HG02852 (cell line): ENCODE data around the gene ETNK2.

ENCODE experiments used
- ATAC-seq: cut with Tn5 transposase; IDR thresholded peaks from one replicate; pipeline ENCODE4 v1.9.1; 2021; ENCODE audit warnings: mild to moderate bottlenecking, moderate library complexity; ENCODE audit not compliant: unreplicated experiment

ETNK2 gene, protein sequence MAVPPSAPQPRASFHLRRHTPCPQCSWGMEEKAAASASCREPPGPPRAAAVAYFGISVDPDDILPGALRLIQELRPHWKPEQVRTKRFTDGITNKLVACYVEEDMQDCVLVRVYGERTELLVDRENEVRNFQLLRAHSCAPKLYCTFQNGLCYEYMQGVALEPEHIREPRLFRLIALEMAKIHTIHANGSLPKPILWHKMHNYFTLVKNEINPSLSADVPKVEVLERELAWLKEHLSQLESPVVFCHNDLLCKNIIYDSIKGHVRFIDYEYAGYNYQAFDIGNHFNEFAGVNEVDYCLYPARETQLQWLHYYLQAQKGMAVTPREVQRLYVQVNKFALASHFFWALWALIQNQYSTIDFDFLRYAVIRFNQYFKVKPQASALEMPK

DNA sequence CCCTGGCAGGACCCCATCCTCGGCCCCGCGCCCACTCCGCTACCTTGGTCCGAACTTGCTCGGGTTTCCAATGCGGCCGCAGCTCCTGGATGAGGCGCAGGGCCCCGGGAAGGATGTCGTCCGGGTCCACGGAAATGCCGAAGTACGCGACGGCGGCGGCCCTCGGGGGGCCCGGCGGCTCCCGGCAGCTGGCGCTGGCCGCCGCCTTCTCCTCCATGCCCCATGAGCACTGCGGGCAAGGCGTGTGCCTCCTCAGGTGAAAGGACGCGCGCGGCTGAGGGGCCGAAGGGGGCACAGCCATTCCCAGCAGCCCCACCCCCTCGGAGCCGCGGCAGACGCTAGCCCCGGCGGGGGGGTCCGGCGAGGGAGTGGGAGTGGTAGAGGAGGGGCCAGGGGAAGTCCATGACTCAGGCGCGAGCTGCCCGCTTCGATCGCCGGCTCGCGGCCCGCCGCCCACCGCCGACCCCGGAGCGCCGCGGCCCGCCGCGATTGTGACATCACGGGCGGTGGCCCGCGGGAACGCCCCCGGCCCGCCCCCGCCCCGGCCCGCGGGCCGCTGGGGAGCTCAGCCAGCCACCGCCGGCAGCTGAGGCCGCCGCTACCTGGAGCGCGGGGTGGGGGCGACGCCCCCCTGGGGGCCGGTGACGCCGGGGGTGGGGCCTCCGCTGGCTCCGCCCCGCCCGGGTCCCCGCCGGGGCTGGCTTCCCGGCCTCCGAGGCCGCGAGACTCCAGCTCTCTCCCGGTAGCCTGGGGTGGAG is at the start of gene ETNK2:
Gene ETNK2, minus strand, starts transcription at position 493 of the 758 bp plus-strand sequence. Its CDS starts 192 bp downstream, at position 301.
- no peak for ATAC-seq

GRCh38 chr1:204201348-204202040 is 49.6 kb upstream of the ETNK2 start:
- ATAC-seq: no peak

DNA sequence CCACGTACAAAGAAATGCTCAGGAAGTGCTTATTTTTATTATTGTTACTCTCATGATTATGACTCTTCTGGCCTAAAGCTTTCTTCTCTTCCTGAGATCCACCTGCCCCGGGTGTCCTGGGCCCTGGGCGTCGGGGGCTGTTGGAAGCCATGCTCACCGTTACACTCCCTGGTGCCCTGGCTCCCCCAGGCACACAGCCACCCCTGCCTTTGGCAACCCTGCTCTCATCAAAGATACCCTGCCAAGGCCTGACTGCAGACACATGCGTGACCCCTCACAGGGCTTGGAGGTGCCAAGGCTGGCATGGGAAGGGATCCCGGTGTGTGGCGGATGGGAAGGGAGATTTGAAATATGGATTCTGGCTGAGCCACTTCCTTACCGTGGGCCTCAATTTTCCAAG is 47.7 kb upstream of the ETNK2 start:
- ATAC-seq: no peak

GRCh38 chr1:204198348-204199340 is 46.8 kb upstream of the ETNK2 start:
- ATAC-seq: no peak

DNA sequence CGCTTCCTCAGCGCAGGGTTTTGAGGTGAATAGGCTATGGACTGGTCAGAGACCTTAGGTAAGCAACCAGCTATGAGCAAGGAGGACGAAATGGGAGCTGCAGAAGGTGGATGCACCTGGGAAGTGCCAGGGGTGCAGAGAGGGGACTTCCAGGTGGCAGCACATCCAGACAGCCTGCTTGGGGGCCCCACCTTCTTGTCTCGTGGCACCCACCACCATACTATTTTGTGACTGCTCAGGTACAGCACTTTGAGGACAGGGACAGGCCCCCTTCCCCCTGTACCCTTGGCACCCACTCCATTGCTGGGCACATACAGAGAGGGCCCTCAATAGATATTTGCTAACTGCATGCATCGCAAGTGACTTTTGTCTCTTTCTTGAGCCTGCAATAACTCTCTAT is 45.2 kb upstream of the ETNK2 start:
- ATAC-seq: no peak

DNA sequence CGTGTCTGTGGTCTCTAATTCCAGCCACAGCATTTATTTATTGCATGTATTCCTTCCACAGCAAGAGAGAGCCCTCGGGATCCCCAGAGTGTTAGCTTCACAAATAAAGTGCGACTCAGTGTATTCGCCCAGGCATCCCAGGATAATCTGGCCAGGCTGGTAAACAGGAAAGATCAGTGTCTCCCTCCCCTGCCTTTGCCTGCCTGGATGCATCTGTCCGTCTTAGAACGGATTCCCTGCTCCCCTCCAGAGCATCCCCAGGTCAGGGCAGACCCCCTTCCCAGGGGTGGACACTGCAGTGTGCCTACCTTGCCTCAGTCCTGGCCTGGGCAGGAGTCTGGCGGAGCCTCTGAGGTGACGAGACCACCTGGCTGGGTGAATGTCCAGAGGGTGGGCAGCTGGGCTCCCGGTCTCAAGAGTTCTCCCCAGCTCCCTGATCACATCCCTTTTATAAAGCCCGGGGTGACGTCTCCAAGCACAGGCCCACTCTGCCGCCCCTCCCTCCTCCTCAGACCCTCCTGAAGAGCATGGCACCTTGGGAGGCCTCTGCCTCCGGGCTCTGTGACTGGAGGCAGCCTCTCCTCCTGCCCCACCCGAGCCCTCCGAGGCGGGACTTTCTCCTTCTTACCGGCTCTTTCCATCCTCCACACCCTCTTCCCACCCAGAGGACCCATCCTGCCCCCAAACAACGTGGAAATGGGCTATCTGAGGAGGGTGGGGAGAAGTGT is 44.4 kb upstream of the ETNK2 start, which contains the start of gene KISS1:
Gene KISS1, minus strand, starts transcription at position 424 of the 728 bp plus-strand sequence. CDS start 3,615 bp downstream, outside the sequence.
- no peak for ATAC-seq

GRCh38 chr1:204194771-204195170 is 42.9 kb upstream of the ETNK2 start:
- ATAC-seq: no peak

DNA sequence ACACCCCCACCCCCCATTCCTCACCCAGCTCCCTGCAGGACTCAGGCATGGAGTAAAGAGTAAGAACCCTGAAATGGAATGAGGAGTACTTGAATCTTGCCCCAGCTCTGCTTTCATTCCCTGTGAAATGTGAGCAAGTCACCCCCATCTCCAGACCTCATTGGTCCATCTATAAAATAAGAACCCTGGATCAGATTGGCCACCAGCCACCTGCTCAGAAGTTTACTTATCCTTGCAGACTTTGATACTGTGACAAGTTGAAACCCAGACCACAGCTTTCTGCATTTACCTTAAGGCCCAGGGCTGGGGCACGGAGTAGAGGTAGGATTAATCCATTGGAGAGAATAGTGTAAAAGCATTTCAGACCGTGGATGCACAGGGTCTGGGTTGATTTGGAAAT is 42.2 kb upstream of the ETNK2 start:
- ATAC-seq: no peak

DNA sequence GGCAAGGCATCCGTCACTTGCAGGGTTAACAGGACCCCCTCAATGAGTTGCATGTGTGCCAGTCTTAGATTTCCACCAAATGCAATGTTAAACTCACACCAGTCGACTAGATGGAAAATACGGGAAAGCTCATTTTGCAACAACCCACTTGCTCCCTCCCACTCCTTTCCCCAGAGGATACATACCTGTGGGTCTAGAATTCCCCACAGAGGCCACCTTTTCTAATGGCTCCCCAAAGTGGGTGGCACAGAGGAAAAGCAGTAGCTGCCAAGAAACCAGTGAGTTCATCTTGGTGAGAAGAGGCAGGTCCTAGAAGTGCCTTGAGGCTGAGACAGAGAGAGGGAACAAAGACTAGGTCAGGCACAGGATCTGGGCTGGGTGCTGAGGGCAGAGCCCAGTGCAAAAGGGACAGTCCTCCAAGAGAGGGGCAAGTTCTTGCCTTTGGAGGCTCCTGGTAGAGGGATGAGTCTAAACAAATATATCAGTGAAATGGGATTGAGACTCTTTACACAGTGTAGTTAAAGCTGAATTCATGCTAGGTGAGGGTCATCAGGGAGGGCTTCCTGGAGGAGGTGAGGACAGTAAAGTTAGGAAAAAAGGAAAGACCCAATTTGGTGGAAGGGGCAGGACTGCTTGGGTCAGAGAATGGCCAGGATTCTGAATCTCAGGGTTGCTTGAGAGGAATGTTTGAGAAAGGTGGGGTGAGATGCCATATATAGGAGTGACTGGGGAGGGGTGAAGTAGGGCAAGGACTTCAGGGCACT is 40.9 kb upstream of the ETNK2 start:
- ATAC-seq: no peak

GRCh38 chr1:204192046-204192445 is 40.2 kb upstream of the ETNK2 start:
- ATAC-seq: no peak

- ATAC-seq: no peak
These were observed 39.6 kb upstream of the ETNK2 start for GRCh38 chr1:204191456-204191855.

GRCh38 chr1:204190212-204191211 is 38.7 kb upstream of the ETNK2 start:
- ATAC-seq: no peak

DNA sequence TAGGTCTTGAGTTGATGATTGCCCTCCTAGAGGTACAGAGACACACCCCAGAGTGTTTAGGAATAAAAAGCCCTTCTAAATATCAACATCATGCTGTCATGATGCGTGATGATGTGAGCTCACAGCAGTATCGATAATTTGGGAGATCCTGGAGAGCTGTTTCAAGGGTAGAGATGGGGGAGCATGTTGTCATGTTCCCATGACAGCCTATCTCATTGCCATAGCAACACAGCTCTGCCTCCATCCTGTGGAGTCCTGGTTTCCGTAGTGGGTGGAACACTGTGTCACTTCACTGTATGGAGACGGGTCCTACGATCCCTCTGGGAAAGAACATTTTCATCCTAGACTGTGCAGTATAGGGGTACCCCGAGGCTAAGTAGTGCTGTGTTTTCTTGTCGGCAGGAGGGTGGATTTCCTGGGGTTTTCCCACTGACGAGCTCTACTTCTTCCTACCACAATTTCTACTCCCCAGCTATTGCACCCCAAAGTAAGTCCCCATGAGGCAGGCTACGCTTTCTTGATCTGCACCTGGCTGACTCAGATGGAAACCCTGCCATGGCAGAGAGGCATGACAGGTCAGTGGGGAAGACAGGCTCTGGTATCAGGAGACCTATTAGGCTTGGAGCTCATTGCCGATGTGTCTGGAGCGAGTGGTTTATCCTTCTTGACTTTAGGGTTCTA is 37.3 kb upstream of the ETNK2 start:
- ATAC-seq: no peak

GRCh38 chr1:204186597-204186996 is 34.8 kb upstream of the ETNK2 start:
- ATAC-seq: no peak

DNA sequence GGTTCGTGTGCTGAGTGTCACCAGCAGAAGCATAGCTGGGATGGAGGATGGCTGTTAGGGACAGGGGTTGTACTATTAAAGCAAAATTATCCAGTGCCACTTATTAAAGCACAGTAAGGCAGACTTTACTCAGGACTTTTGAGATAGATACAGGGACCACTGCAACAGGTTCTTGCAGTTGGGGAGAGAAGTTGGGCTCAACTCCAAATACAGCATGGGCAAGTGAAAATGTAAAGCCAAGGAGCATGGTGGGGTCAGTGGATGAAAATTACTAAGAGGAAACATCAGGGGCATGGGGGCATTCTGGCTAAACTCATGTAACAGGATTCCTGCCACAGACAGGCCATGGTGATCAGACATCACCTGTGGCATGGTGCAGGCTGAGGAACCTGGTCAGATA is 29.3 kb upstream of the ETNK2 start:
- ATAC-seq: no peak

DNA sequence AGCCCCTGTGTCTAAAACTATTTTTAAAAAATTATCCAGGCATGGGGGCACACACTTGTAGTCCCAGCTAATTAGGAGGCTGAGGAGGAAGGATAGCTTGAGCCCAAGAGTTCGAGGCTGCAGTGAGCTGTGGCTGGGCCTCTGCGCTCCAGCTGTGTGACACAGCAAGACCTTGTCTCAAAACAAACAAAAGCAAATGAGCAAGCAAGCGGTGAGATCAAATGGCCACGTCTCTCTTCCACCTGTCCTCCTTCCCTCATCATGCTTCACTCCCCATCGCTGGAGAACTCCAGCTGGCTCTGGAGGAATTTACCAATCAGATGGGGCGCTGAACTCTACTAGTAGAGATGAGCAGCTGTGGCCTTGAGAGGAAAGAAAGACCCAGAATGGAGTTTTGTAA is 28.3 kb upstream of the ETNK2 start:
- no peak for ATAC-seq
